Parathyroid adenoma (tissue), 2 donors: ENCODE results near the gene CACNA1I.

Experiments
- H2AFZ ChIP-seq: fragments of 300-600 bp; sonication (generic); one replicate; pipeline ENCODE4 v1.7.0; 2017; ENCODE audit warnings: antibody characterized with exemption, mild to moderate bottlenecking
- H3K27ac ChIP-seq: fragments of 300-600 bp; sonication (generic); one replicate; pipeline ENCODE4 v1.7.0; 2017
- H3K27me3 ChIP-seq: fragments of 300-600 bp; sonication (generic); one replicate; pipeline ENCODE4 v1.7.0; 2017; ENCODE audit warnings: low read length; ENCODE audit not compliant: control insufficient read depth, insufficient read depth
- H3K36me3 ChIP-seq: fragments of 300-600 bp; sonication (generic); one replicate; pipeline ENCODE4 v1.7.0; 2017; ENCODE audit warnings: low read length; ENCODE audit not compliant: control insufficient read depth, insufficient read depth
- H3K4me1 ChIP-seq: fragments of 300-600 bp; sonication (generic); one replicate; pipeline ENCODE4 v1.7.0; 2017; ENCODE audit warnings: control low read depth
- H3K4me2 ChIP-seq: fragments of 300-600 bp; sonication (generic); one replicate; pipeline ENCODE4 v1.7.0; 2017; ENCODE audit warnings: low read length
- H3K4me3 ChIP-seq: fragments of 300-600 bp; sonication (generic); one replicate; pipeline ENCODE4 v1.7.0; 2017; ENCODE audit warnings: low read depth, low read length
- H3K79me2 ChIP-seq: fragments of 300-600 bp; sonication (generic); one replicate; pipeline ENCODE4 v1.7.0; 2017; ENCODE audit warnings: control low read depth
- H3K9ac ChIP-seq: fragments of 300-600 bp; sonication (generic); one replicate; pipeline ENCODE4 v1.7.0; 2017; ENCODE audit warnings: mild to moderate bottlenecking
- H3K9me3 ChIP-seq: fragments of 300-600 bp; sonication (generic); one replicate; pipeline ENCODE4 v1.7.0; 2017; ENCODE audit warnings: low read length; ENCODE audit not compliant: control insufficient read depth
- CTCF ChIP-seq: fragments of 300-600 bp; sonication (generic); IDR thresholded peaks from one replicate; pipeline ENCODE4 v1.7.0; 2017; ENCODE audit warnings: antibody characterized with exemption, mild to moderate bottlenecking
- donor health status: primary hyperparathyroidism.

The CACNA1I gene

GRCh38 chr22:39535357-39535725, 35.2 kb upstream of the CACNA1I start:
- Histone ChIP-seq H3K27ac (no peak overlapping the region), H3K4me3 (no peak overlapping the region), H3K4me2 (no peak overlapping the region), H2AFZ (no peak overlapping the region), H3K36me3 (no peaks in the 10 kb centered on the region), H3K27me3 (no peaks in the 10 kb centered on the region), H3K9me3 (no peaks in the 10 kb centered on the region), H3K9ac (no peak overlapping the region), H3K79me2 (no peaks in the 10 kb centered on the region), H3K4me1 (peaks cover 3% of the 10 kb centered on the region)
- TF ChIP-seq CTCF: no peak

GRCh38 chr22:39535831-39536449, 34.6 kb upstream of the CACNA1I start:
- Histone ChIP-seq H3K36me3 (no peaks in the 10 kb centered on the region), H3K79me2 (no peaks in the 10 kb centered on the region), H3K4me1 (peaks cover 3% of the 10 kb centered on the region), H3K4me3 (no peak overlapping the region), H3K27me3 (no peaks in the 10 kb centered on the region), H3K27ac (no peak overlapping the region), H3K9ac (no peak overlapping the region), H3K4me2 (no peak overlapping the region), H3K9me3 (no peaks in the 10 kb centered on the region), H2AFZ (no peak overlapping the region)
- no peak for TF ChIP-seq CTCF

DNA sequence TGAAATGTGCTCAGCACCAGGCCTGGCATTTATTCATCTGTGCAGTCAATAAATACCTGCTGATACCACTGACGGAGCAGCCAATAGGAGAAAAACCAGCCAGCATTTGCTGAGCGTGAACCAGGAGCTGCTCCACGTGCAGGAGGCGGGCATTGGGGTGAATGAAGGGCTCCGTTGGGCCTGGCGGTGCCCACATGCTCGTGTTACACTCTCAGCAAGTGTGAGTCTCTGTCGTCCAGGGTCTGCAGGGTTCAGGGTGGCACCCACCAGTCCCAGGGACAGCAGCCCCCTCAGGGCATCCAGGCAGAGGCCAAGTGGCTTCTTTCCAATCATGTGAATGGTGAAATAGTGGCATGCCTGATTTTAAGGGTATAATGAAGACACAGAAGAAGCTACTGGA, 33.8 kb upstream of the CACNA1I start:
- H3K9ac ChIP-seq: no peak overlapping the region
- H3K4me2 ChIP-seq: no peak overlapping the region
- H3K9me3 ChIP-seq: no peaks in the 10 kb centered on the region
- no peaks in the 10 kb centered on the region for H3K4me1 ChIP-seq
- H3K36me3 ChIP-seq: no peaks in the 10 kb centered on the region
- no peaks in the 10 kb centered on the region for H3K79me2 ChIP-seq
- H2AFZ ChIP-seq: no peak overlapping the region
- TF ChIP-seq CTCF: no peak
- H3K27me3 ChIP-seq: no peaks in the 10 kb centered on the region
- H3K27ac ChIP-seq: no peak overlapping the region
- H3K4me3 ChIP-seq: no peak overlapping the region

DNA sequence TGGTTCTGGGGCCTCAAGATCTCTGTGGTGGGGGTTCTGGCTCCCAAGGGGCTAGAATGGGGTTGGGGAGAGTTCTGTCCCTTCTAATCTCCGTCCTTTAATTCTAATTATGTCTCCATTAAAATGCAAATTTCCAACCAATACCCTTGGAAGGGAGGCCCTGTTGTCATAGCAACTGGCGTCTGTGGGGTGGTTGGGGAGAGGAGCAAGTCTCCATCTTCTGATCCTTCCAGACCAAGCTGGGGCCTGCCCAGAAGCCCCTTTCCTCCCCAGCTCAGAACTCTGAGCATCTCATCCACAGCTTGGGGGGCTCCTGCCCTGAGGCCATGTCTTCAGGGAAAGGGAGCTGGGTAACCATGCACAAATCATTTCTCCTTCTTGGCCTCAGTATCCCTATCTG, 32.6 kb upstream of the CACNA1I start:
- H3K4me3 ChIP-seq: no peak overlapping the region
- no peak overlapping the region for H3K4me2 ChIP-seq
- no peaks in the 10 kb centered on the region for H3K79me2 ChIP-seq
- H3K27me3 ChIP-seq: no peaks in the 10 kb centered on the region
- no peaks in the 10 kb centered on the region for H3K4me1 ChIP-seq
- no peak overlapping the region for H3K27ac ChIP-seq
- no peak for TF ChIP-seq CTCF
- H3K9ac ChIP-seq: no peak overlapping the region
- H3K9me3 ChIP-seq: no peaks in the 10 kb centered on the region
- H2AFZ ChIP-seq: no peak overlapping the region
- H3K36me3 ChIP-seq: no peaks in the 10 kb centered on the region

GRCh38 chr22:39543095-39543494, 27.5 kb upstream of the CACNA1I start:
- no peaks in the 10 kb centered on the region for H3K79me2 ChIP-seq
- TF ChIP-seq CTCF: no peak
- no peak overlapping the region for H3K4me3 ChIP-seq
- H3K4me1 ChIP-seq: no peaks in the 10 kb centered on the region
- no peak overlapping the region for H3K27ac ChIP-seq
- H2AFZ ChIP-seq: no peak overlapping the region
- no peaks in the 10 kb centered on the region for H3K9me3 ChIP-seq
- H3K27me3 ChIP-seq: no peaks in the 10 kb centered on the region
- no peak overlapping the region for H3K4me2 ChIP-seq
- H3K36me3 ChIP-seq: no peaks in the 10 kb centered on the region
- H3K9ac ChIP-seq: no peak overlapping the region
